GM18498 (cell line): ENCODE measurements around the gene SF3B1.
"Not testable (repeated sequence)": the region's sequence is repeated elsewhere in the genome, so short reads cannot be mapped to it uniquely, and the experiment has no call there.

Source experiments
- ATAC-seq: cut with Tn5 transposase; IDR thresholded peaks from one replicate; pipeline ENCODE4 v1.9.1; 2021; ENCODE audit warnings: mild to moderate bottlenecking, moderate library complexity; ENCODE audit not compliant: unreplicated experiment

Gene SF3B1

GRCh38 chr2:197343968-197344367 is 90.9 kb downstream of the SF3B1 start:
- ATAC-seq = not testable (repeated sequence)

- ATAC-seq = no peak
Observed at GRCh38 chr2:197340591-197340990, 94.2 kb downstream of the SF3B1 start.
